ENCODE measurements around the gene TMEM52. TPM values are rescaled to one million over a fixed set of nuclear protein-coding genes. Genes with fewer than 3 reads are reported as not detected.

The TMEM52 gene
- total RNA-seq (2021): 9.6 and 11.3 TPM in 2 replicates
- long read RNA-seq, partial matches to known transcripts: 1 of 7 reads
- long read RNA-seq, other reads (novel, unspliced or antisense): 1 of 7 reads

GRCh38 chr1:1918901-1919303 is at the start of gene TMEM52:
Gene TMEM52, minus strand, starts transcription at chr1:1919279. Its CDS starts 14 bp downstream, at chr1:1919265.
- Histone ChIP-seq H3K18ac (ENCODE audit: insufficient read length, low read depth, low read length) (peak within 1 kb of the TSS; percentile 81), H3K14ac (ENCODE audit: insufficient read depth, low read length) (peak within 1 kb of the TSS; percentile 33; the same call in 1 of the 2 replicates), H3K9ac (ENCODE audit: extremely low read depth, insufficient read length, low read length) (no peak within 1 kb of the TSS), H3K4me1 (ENCODE audit: insufficient read depth, low read length) (no peaks in the 10 kb centered on the region), H2BK5ac (ENCODE audit: insufficient read length, low read length) (no peak within 1 kb of the TSS), H2BK15ac (ENCODE audit: low read depth, low read length) (no peak within 1 kb of the TSS), H3K56ac (ENCODE audit: insufficient read length, low read depth, low read length) (no peak within 1 kb of the TSS), H2AFZ (ENCODE audit: low read length) (no peak within 1 kb of the TSS), H2AK5ac (ENCODE audit: insufficient read length, low read length) (no peak within 1 kb of the TSS), H2BK20ac (ENCODE audit: low read depth, low read length, poor library complexity, severe bottlenecking) (no peak within 1 kb of the TSS), H2BK12ac (ENCODE audit: insufficient read length, low read depth, low read length) (no peak within 1 kb of the TSS), H3K79me2 (ENCODE audit: insufficient read depth, low read length) (no peaks in the 10 kb centered on the region), H3K9me3 (ENCODE audit: control insufficient read depth, low read depth, low read length) (no peaks in the 10 kb centered on the region), H3K4ac (ENCODE audit: low read depth, low read length) (no peak within 1 kb of the TSS), H3K23me2 (ENCODE audit: insufficient read length, low read depth, low read length, poor library complexity, severe bottlenecking) (no peaks in the 10 kb centered on the region), H3T11ph (ENCODE audit: low read length) (no peak within 1 kb of the TSS), H3K79me1 (ENCODE audit: insufficient read depth, low read depth, low read length, poor library complexity, severe bottlenecking) (no peaks in the 10 kb centered on the region), H4K5ac (ENCODE audit: insufficient read length, low read depth, low read length) (no peak within 1 kb of the TSS), H3K4me2 (ENCODE audit: insufficient read depth, insufficient read length, low read length) (peak within 1 kb of the TSS; percentile 47), H3K27me3 (ENCODE audit: insufficient read depth, low read length) (no peaks in the 10 kb centered on the region), H2BK120ac (ENCODE audit: low read depth, low read length, poor library complexity, severe bottlenecking) (no peak within 1 kb of the TSS), H3K23ac (ENCODE audit: insufficient read length, low read depth, low read length) (no peak within 1 kb of the TSS), H4K20me1 (ENCODE audit: control insufficient read depth, insufficient read depth, insufficient read length) (no peaks in the 10 kb centered on the region), H4K91ac (ENCODE audit: insufficient read length, low read depth, low read length) (no peak within 1 kb of the TSS), H3K27ac (ENCODE audit: insufficient read length, low read depth, low read length) (no peak within 1 kb of the TSS), H4K8ac (replicated peaks; ENCODE audit: insufficient read length, low read depth, low read length) (no peak within 1 kb of the TSS)
- no CpG with 5 or more reads among the region's 44 CpGs for WGBS (ENCODE audit: extremely low coverage, insufficient read length, low lambda C conversion rate)
- Mint-ChIP-seq H3K4me1 (peaks cover 4 to 23% of the 10 kb centered on the region in 2 experiments), H3K36me3 (ENCODE audit: insufficient read depth in 1 of 3, low read depth in 3 of 3) (no peaks in the 10 kb centered on the region; a peak in 1 of 7 replicates), H3K9me3 (no peaks in the 10 kb centered on the region), H3K27me3 (ENCODE audit: low read depth) (no peaks in the 10 kb centered on the region; the same call in none of the 2 replicates), H3K27ac (no peak within 1 kb of the TSS), H3K4me3 (peak within 1 kb of the TSS; percentile 56 to 78)
- peak; percentile 31; the same call in 2 of the 3 replicates for TF ChIP-seq CTCF (conservative IDR thresholded peaks at IDR 0.05)
- peak; percentile 91 for DNase-seq

All from H9 (cell line).